Measurements from ENCODE around the gene CHAC2.
A peak's percentile ranks its signal among the peaks of the same experiment; 100 is the strongest.

DNA sequence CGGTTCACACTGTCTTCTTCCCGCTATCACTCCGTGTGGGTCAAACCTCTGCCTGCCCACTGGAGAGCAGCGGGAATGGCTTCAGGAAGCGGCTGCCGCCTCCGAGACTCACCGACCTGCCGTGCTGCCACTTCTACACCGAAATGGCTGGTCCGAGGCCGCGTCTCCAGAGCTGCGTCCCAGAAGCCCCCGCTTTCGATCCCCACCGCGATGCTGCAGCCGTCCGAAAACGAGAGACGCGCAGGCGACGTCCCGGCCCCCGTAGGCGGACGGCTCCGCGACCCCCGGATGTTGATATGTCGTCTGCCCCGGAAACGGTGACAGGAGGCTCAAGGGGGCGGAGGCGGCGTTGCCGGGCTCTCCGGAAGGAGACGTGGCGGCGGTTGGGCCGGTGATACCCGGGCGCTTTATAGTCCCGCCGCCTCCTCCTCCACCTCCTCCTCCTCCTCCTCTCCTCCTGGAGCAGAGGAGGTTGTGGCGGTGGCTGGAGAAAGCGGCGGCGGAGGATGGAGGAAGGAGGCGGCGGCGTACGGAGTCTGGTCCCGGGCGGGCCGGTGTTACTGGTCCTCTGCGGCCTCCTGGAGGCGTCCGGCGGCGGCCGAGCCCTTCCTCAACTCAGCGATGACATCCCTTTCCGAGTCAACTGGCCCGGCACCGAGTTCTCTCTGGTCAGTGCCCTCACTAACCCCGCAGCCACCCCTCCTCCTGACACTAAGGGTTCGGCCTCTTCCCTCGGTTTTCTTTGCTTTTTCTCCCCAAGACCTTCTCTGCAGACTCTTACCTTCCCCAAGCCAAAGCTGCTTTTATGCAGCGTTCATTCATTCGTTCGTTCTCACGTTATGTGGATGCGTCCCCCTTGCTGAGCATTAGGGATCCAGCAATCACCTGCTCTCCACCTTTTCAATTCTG lies 19.4 kb downstream of the CHAC2 start, which contains the start of the genes ASB3 and ERLEC1:
- TF ChIP-seq ASH2L (IDR thresholded peaks at IDR 0.05; ENCODE audit: insufficient read length, low read depth, low read length): peak; percentile 98
- TF ChIP-seq ZNF781 (CRISPR knock-in tag; IDR thresholded peaks at IDR 0.05; ENCODE audit: borderline replicate concordance, not compliant biosample characterization): peak; percentile 82
- TF ChIP-seq ZNF160 (CRISPR knock-in tag; IDR thresholded peaks at IDR 0.05): peak; percentile 96
- TF ChIP-seq JUNB (CRISPR knock-in tag; IDR thresholded peaks at IDR 0.05; ENCODE audit: borderline replicate concordance): no peak
